A673 (cell line): ENCODE measurements around the gene FCN1. TPM values are rescaled to one million over a fixed set of nuclear protein-coding genes. Genes with fewer than 3 reads are reported as not detected.

ENCODE experiments used
- BruUV-seq: library from RNA; stranded (reverse); fragments of 400-500 nt; replicated peaks from 2 replicates; lab custom pipeline; 2021; lab: Mats Ljungman, UMichigan
- CTCF ChIA-PET: fragments of 300-600 bp; sonication (Branson Sonifier 250); formaldehyde crosslinking; loops from one replicate; lab custom pipeline; 2022; ENCODE audit warnings: antibody characterized with exemption; lab: Charles Lee
- POLR2A ChIA-PET: fragments of 300-600 bp; sonication (Branson Sonifier 250); formaldehyde crosslinking; loops from one replicate; lab custom pipeline; 2022; ENCODE audit warnings: antibody characterized with exemption; ENCODE audit not compliant: low non-redundant PET; lab: Charles Lee
- DNase-seq: peaks from one replicate; pipeline ENCODE4 v3.0.0-alpha.2; 2015; ENCODE audit warnings: low spot score
- H3K27ac ChIP-seq: fragments of 200-600 bp; sonication (generic); 2 replicates; pipeline ENCODE4 v1.5.1; 2016; ENCODE audit warnings: mixed run types, low read depth, mild to moderate bottlenecking, mixed read lengths, antibody characterized with exemption, low read length; ENCODE audit not compliant: poor library complexity, severe bottlenecking
- H3K27me3 ChIP-seq: fragments of 200-600 bp; sonication (generic); replicated peaks from 2 replicates; pipeline ENCODE4 v1.6.1; 2017; ENCODE audit warnings: mixed run types, low read depth, mild to moderate bottlenecking, mixed read lengths, antibody characterized with exemption, low read length; ENCODE audit not compliant: insufficient read depth, poor library complexity
- H3K36me3 ChIP-seq: fragments of 200-600 bp; sonication (generic); 2 replicates; pipeline ENCODE4 v1.6.1; 2016; ENCODE audit warnings: mixed run types, mild to moderate bottlenecking, mixed read lengths, antibody characterized with exemption, low read length; ENCODE audit not compliant: insufficient read depth, poor library complexity, severe bottlenecking
- H3K4me1 ChIP-seq: fragments of 200-600 bp; sonication (generic); 2 replicates; pipeline ENCODE4 v1.6.1; 2017; ENCODE audit warnings: mixed run types, mild to moderate bottlenecking, mixed read lengths, antibody characterized with exemption, low read length; ENCODE audit not compliant: insufficient read depth, poor library complexity, severe bottlenecking
- H3K4me3 ChIP-seq: fragments of 200-600 bp; sonication (generic); 2 replicates; pipeline ENCODE4 v1.5.1; 2016; ENCODE audit warnings: low read depth, mixed run types, mild to moderate bottlenecking, mixed read lengths, low read length; ENCODE audit not compliant: poor library complexity, severe bottlenecking
- H3K9me3 ChIP-seq: fragments of 200-600 bp; sonication (generic); 2 replicates; pipeline ENCODE4 v1.6.1; 2016; ENCODE audit warnings: mixed run types, low read depth, mild to moderate bottlenecking, mixed read lengths, antibody characterized with exemption, low read length; ENCODE audit not compliant: poor library complexity, severe bottlenecking
- EZH2 ChIP-seq: fragments of 200-600 bp; sonication (generic); IDR thresholded peaks from 2 replicates; pipeline ENCODE4 v1.6.1; 2017; ENCODE audit warnings: borderline replicate concordance, low read depth, mild to moderate bottlenecking, mixed read lengths, antibody characterized with exemption, low read length; ENCODE audit not compliant: poor library complexity, severe bottlenecking
- intact Hi-C: fragments of 100-400 bp; cut with micrococcal nuclease; formaldehyde crosslinking; loops from one replicate; pipeline ENCODE4 v1.10.0; 2022; ENCODE audit not compliant: unreplicated experiment
- total RNA-seq: library from RNA; stranded (reverse); gene quantifications from 2 replicates; pipeline ENCODE4 v1.2.3, GENCODE V29; 2021
- TF ChIP-seq, protein P1 (sequence below): fragments of 300-800, 200-600 bp; sonication (generic); conservative IDR thresholded peaks from 2 replicates; pipeline ENCODE4 v1.5.1; 2017; ENCODE audit warnings: low read depth, mild to moderate bottlenecking, antibody characterized with exemption, low read length, moderate library complexity, mixed read lengths

The FCN1 gene
- total RNA-seq, 1 experiment from 2014 or later: not detected

DNA sequence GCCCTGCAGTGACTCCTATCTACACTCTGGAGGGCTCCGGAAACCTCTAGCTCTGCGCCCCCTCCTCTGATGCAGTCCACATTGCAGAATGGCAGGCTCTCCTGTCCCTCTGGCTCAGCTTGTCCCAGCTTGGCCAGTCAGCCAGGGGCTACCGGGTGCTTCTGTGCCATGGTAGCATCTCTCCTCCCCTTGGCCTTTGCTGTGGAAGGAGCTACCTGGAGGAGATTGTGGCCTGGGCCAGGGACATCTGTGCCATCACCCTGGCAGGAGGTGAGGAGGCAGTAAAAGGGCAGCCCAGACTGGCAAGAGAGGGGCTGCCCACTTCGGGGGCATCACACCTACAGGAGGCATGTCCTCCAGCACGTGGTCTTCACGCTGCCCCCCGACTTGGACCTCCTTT, 38.1 kb upstream of the FCN1 start:
- CTCF ChIA-PET: no interaction called here
- H3K27ac ChIP-seq: no peak overlapping the region
- H3K9me3 ChIP-seq: no peaks in the 10 kb centered on the region
- H3K27me3 ChIP-seq: no peaks in the 10 kb centered on the region
- H3K4me1 ChIP-seq: no peaks in the 10 kb centered on the region
- POLR2A ChIA-PET: no interaction called here
- H3K36me3 ChIP-seq: no peaks in the 10 kb centered on the region
- no TSS peak for BruUV-seq
- H3K4me3 ChIP-seq: no peak overlapping the region
- TF ChIP-seq, protein P1, sequence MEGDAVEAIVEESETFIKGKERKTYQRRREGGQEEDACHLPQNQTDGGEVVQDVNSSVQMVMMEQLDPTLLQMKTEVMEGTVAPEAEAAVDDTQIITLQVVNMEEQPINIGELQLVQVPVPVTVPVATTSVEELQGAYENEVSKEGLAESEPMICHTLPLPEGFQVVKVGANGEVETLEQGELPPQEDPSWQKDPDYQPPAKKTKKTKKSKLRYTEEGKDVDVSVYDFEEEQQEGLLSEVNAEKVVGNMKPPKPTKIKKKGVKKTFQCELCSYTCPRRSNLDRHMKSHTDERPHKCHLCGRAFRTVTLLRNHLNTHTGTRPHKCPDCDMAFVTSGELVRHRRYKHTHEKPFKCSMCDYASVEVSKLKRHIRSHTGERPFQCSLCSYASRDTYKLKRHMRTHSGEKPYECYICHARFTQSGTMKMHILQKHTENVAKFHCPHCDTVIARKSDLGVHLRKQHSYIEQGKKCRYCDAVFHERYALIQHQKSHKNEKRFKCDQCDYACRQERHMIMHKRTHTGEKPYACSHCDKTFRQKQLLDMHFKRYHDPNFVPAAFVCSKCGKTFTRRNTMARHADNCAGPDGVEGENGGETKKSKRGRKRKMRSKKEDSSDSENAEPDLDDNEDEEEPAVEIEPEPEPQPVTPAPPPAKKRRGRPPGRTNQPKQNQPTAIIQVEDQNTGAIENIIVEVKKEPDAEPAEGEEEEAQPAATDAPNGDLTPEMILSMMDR: no peak
- no peak for TF ChIP-seq EZH2
- intact Hi-C loops: no loop called here
- no peak for DNase-seq

GRCh38 chr9:134955156-134955555, 37.4 kb upstream of the FCN1 start:
- Histone ChIP-seq H3K4me1 (no peaks in the 10 kb centered on the region), H3K36me3 (no peaks in the 10 kb centered on the region), H3K27ac (no peak overlapping the region), H3K27me3 (no peaks in the 10 kb centered on the region), H3K9me3 (no peaks in the 10 kb centered on the region), H3K4me3 (no peak overlapping the region)
- intact Hi-C loops: no loop called here
- TF ChIP-seq EZH2: no peak
- TF ChIP-seq, protein P1: no peak
- POLR2A ChIA-PET: no interaction called here
- CTCF ChIA-PET: no interaction called here
- BruUV-seq: no TSS peak
- no peak for DNase-seq

DNA sequence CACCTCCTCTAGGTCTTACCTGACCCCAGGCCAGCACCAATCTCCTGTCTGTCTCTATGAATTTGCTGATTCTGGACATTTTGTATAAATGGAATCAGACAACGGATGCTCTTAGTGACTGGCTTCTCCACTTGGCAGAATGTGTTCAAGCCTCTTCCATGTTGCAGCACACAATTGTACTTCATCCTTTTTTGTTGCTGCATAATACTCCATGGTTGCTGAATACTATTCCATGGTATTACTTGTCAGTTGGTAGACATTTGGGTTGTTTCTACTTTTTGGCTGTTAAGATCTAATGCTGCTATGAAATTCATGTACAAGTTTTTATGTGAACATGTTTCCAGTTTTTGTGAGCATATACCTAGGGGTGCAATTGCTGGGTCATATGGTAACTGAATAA, 34.3 kb upstream of the FCN1 start:
- H3K4me1 ChIP-seq: no peaks in the 10 kb centered on the region
- no TSS peak for BruUV-seq
- TF ChIP-seq, protein P1: no peak
- TF ChIP-seq EZH2: no peak
- H3K36me3 ChIP-seq: no peaks in the 10 kb centered on the region
- no peak overlapping the region for H3K4me3 ChIP-seq
- H3K9me3 ChIP-seq: no peaks in the 10 kb centered on the region
- POLR2A ChIA-PET: no interaction called here
- CTCF ChIA-PET: no interaction called here
- DNase-seq: no peak
- no peaks in the 10 kb centered on the region for H3K27me3 ChIP-seq
- intact Hi-C loops: loop anchor here (2.0 kb wide), 1 partner anchor 45 kb away; no protein-coding TSS in a partner anchor
- no peak overlapping the region for H3K27ac ChIP-seq
